Lower leg skin (tissue), 4 donors: ENCODE results near the gene ZRSR2. TPM values are rescaled to one million over a fixed set of nuclear protein-coding genes. Genes with fewer than 3 reads are reported as not detected.

Experiments
- DNase-seq, 2 donors: peaks; one replicate each; pipeline ENCODE4 v3.0.0-alpha.2; 2019; ENCODE audit warnings: low spot score in 2 of 2
- H3K4me3 ChIP-seq: fragments of 200-600 bp; sonication (generic); 2 replicates; pipeline ENCODE4 v1.5.1; 2017; ENCODE audit warnings: mild to moderate bottlenecking, low read depth; ENCODE audit not compliant: poor library complexity, severe bottlenecking
- POLR2A ChIP-seq, 2 donors: fragments of 450-650 bp; IDR thresholded peaks; one replicate each; pipeline ENCODE4 v1.6.1; 2016 to 2017; ENCODE audit warnings: antibody characterized with exemption in 2 of 2, mild to moderate bottlenecking in 1 of 2, moderate library complexity in 1 of 2
- WGBS, 2 donors: methylation state at CpG; one replicate each; pipeline ENCODE4 v1.1.5; 2018; 5-methylcytosine and 5-hydroxymethylcytosine counted together
- intact Hi-C: fragments of 100-400 bp; cut with DNase I; formaldehyde crosslinking; loops from one replicate; pipeline ENCODE4 v1.15.0; 2023; ENCODE audit warnings: low total_unique reads
- total RNA-seq, 4 donors: library from RNA; depleted of rRNA; stranded (reverse); fragments of >200 nt; gene quantifications; one replicate each; pipeline ENCODE4 v1.1.0, GENCODE V29; 2016
- TF ChIP-seq, protein P1 (sequence below), 3 donors: fragments of 450-650 bp; IDR thresholded peaks; one replicate each; pipeline ENCODE4 v1.5.1; 2016; ENCODE audit warnings: antibody characterized with exemption in 3 of 3, mild to moderate bottlenecking in 3 of 3, moderate library complexity in 2 of 3

ZRSR2 gene
- total RNA-seq, 4 donors from 2014 or later: 1.9 to 11.2 (median 4.6) TPM

DNA sequence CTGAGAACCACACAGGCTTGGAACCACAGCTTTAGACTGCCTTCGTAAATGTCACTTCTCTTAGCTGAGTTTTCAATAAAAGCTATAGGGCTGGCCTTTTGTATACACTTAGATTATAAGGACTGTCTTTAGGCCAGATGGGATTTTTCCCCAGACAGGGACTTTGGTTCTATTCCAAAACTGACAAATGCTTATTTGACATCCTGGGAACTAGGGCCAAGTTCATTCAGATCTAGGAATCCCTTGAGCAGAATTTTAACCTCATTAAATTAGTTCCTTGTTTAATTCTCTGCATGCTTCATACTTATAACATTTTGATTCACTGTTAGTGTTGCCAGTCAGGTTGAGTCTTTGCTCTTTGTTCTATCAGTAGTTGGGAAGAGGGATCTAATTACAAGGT lies 23.1 kb downstream of the ZRSR2 start:
- intact Hi-C loops: loop anchor here (10.0 kb wide), 1 partner anchor 639 kb away; no protein-coding TSS in a partner anchor
- TF ChIP-seq, protein P1, sequence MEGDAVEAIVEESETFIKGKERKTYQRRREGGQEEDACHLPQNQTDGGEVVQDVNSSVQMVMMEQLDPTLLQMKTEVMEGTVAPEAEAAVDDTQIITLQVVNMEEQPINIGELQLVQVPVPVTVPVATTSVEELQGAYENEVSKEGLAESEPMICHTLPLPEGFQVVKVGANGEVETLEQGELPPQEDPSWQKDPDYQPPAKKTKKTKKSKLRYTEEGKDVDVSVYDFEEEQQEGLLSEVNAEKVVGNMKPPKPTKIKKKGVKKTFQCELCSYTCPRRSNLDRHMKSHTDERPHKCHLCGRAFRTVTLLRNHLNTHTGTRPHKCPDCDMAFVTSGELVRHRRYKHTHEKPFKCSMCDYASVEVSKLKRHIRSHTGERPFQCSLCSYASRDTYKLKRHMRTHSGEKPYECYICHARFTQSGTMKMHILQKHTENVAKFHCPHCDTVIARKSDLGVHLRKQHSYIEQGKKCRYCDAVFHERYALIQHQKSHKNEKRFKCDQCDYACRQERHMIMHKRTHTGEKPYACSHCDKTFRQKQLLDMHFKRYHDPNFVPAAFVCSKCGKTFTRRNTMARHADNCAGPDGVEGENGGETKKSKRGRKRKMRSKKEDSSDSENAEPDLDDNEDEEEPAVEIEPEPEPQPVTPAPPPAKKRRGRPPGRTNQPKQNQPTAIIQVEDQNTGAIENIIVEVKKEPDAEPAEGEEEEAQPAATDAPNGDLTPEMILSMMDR (IDR thresholded peaks at IDR 0.05): no peak
- no peak for TF ChIP-seq POLR2A (IDR thresholded peaks at IDR 0.05)
- 73 to 93% methylated on average over 1 of the region's 1 CpG for WGBS, 2 donors
- H3K4me3 ChIP-seq: no peak overlapping the region
- no peak for DNase-seq

DNA sequence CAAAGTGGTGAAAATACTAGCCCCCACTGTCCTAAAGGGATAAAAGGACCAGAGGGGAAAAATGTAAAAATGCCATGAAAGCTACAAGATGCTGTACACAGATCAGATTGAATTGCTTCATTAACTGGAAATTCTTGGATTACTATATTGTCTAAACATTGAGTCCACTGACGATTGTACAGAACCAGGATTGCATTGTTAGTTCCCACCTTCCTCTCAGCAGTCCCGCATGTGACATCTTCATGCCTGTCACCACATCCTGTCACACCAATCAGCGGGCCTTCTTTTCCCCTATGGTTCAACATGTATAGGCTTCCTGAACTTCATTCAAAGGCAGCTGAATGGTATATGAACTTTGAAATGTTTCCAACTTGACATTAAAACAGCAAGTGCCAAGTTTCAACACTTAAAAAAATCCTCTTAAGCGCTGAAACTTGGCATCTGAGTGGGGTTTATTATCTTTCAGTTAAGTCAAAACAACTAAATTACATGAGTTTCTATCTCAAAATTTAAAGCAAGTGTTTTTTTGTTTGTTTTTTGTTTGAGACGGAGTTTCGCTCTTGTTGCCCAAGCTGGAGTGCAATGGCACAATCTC lies 24.6 kb downstream of the ZRSR2 start:
- intact Hi-C loops: loop anchor here (10.0 kb wide), 1 partner anchor 640 kb away; no protein-coding TSS in a partner anchor
- no peak for DNase-seq
- TF ChIP-seq, protein P1 (IDR thresholded peaks at IDR 0.05): no peak
- no peak for TF ChIP-seq POLR2A (IDR thresholded peaks at IDR 0.05)
- WGBS, 2 donors: 87 to 89% methylated on average over 6 of the region's 6 CpGs
- no peak overlapping the region for H3K4me3 ChIP-seq

DNA sequence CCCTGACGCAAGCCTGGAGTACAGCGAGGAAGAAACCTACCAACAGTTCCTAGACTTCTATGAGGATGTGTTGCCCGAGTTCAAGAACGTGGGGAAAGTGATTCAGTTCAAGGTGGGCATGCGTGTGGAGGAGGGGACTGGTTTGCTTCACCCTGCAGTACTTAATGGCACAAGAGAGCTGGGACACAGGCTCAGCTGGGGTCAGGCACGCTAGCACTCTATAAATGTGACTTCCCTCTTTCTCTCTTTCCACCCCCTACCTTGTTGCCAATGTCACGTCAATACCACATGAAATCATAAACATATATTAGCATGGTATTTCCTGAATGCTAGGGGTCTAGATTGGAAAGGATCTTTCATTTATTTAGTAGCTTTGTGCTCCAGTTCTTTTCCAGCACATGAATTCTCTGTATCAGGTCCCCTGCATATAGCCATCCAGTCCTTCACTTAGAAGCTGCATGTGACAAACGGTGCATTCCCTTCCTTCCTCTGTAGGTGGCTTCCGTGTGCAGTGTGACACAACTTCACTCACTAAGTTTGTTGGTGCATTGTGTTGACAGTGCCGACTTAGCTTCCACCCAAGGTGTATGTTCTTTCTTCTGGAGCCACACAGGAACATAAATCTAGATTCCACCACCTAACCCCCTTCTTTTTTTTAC lies 25.6 kb downstream of the ZRSR2 start:
- H3K4me3 ChIP-seq: no peak overlapping the region
- WGBS, 2 donors: 69 to 83% methylated on average over 10 of the region's 10 CpGs
- no peak for TF ChIP-seq POLR2A (IDR thresholded peaks at IDR 0.05)
- TF ChIP-seq, protein P1 (IDR thresholded peaks at IDR 0.05): no peak
- DNase-seq: no peak
- intact Hi-C loops: loop anchor here (10.0 kb wide), 1 partner anchor 641 kb away; no protein-coding TSS in a partner anchor

DNA sequence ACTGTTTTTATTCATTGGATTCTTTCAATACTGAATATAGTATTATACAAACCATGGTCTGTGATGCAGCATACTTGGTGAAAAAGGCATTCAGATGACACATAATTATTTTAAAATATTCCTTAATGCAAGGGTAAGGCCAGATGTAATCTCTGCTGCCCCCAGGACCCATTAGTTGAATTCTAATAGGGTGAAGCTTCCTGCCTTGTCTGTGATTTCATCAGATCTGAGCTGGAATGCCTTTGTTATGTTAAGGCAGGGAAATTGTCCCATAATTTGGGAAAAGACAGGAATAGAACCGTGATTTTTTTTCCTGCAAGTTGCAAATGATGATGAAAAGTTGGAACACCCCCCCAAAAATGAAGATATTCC lies 26.1 kb downstream of the ZRSR2 start:
- intact Hi-C loops: loop anchor here (10.0 kb wide), 1 partner anchor 642 kb away; no protein-coding TSS in a partner anchor
- WGBS, 2 donors: 59 to 84% methylated on average over 1 of the region's 1 CpG
- TF ChIP-seq, protein P1 (IDR thresholded peaks at IDR 0.05): no peak
- no peak for TF ChIP-seq POLR2A (IDR thresholded peaks at IDR 0.05)

DNA sequence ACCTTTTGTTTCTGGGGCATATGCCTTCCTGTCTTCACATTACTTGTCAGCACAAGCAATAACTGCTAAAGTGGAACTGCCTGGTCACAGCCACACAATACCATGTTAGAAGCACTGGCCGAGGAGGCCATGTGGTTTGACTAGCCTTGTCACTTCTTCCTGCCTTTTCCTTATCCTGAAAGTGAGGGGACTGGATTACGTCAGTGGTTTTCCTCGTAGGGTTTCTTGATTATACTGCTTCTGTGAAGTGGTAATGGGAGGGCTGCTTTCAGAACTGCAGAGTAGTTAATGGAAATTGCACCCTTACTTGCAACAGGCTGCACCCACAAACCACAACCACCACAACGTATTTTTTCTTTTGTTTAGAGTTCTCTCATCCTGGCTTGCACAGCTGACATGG lies 26.6 kb downstream of the ZRSR2 start:
- no peak overlapping the region for H3K4me3 ChIP-seq
- TF ChIP-seq, protein P1 (IDR thresholded peaks at IDR 0.05): no peak
- no peak for TF ChIP-seq POLR2A (IDR thresholded peaks at IDR 0.05)
- DNase-seq: no peak
- intact Hi-C loops: loop anchor here (10.0 kb wide), 1 partner anchor 642 kb away; no protein-coding TSS in a partner anchor
- WGBS, 2 donors: 42 to 65% methylated on average over 3 to 4 of the region's 4 CpGs

More for the DNA sequence above, 26.1 kb downstream of the ZRSR2 start:
- no peak for DNase-seq
- no peak overlapping the region for H3K4me3 ChIP-seq
